Activated T-cell treated with anti-CD3 and anti-CD28 coated beads, Interleukin-2, amount 50 U/mL, for 1 hour (primary cell): Measurements from ENCODE around the gene C10orf90.

Experiments
- DNase-seq: peaks from one replicate; pipeline ENCODE4 v3.0.0-alpha.2; 2020

C10orf90 gene

GRCh38 chr10:126458466-126458865 is 212.0 kb downstream of the C10orf90 start:
- DNase-seq, result no peak

- no peak for DNase-seq
These were observed 213.9 kb downstream of the C10orf90 start for GRCh38 chr10:126456632-126457031.

- DNase-seq, result no peak
These were observed 214.6 kb downstream of the C10orf90 start for GRCh38 chr10:126455766-126456405.

GRCh38 chr10:126455036-126455765 is 215.3 kb downstream of the C10orf90 start:
- no peak for DNase-seq

GRCh38 chr10:126454045-126454751 is 216.3 kb downstream of the C10orf90 start:
- DNase-seq, result no peak

GRCh38 chr10:126452245-126452644 is 218.2 kb downstream of the C10orf90 start:
- DNase-seq, result no peak

- no peak for DNase-seq
These were observed 222.4 kb downstream of the C10orf90 start for GRCh38 chr10:126448091-126448490.

DNA sequence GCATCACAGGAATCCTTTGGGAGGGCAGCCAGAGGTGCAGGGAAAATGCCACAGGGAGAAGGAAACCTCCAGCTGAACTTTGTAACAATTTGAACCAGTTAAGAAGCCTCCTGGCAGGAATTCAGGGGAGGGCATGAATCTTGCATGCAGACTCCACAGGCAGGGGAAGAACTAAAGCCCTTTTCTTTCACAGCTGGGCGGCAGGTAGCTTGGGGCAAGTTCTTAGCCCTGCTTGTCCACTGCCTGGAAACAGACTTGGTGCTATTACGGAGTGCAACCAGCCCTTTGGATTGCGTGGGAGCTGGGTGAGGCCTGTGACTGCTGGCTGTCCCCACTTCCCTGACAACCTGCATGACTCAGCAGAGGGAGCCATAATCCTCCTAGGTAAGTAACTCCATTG is 230.6 kb downstream of the C10orf90 start:
- DNase-seq, result no peak

- DNase-seq, result no peak
These were observed 232.1 kb downstream of the C10orf90 start for GRCh38 chr10:126438407-126438783.

DNA sequence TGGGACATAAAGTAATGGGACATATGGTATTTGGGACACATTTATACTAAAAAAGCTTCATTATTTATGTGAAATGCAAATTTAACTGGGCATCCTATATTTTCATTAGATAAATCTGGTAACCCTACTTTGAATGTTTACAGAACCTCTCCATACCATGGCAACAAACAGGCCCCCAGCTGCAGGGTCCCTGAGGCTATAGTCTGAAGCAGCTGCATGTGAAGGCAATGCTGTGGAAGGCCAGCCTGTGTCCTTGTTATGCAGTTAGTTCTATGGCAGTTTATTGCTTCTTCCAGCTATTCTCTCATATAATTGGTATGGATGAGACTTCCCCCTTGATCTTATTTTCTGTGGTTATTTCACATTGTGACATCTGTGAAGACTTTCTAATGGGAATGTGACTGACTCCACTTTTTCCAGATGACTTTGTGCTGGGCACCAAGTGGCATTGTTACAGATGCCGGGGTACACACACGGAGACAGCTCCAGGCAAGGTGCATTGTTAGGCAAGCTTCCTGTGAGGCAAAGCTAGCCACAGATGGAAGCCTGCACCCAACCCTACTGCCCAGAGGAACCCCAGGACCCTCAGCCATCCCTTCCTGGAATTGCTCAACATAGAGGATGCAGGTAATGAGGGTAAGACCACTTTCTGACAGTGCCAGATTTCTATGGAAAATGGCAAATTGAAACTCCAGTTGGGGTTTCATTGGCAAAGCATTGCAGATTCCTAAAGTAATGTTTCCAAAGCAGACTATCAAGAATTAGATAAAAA is 232.7 kb downstream of the C10orf90 start:
- DNase-seq, result no peak

DNA sequence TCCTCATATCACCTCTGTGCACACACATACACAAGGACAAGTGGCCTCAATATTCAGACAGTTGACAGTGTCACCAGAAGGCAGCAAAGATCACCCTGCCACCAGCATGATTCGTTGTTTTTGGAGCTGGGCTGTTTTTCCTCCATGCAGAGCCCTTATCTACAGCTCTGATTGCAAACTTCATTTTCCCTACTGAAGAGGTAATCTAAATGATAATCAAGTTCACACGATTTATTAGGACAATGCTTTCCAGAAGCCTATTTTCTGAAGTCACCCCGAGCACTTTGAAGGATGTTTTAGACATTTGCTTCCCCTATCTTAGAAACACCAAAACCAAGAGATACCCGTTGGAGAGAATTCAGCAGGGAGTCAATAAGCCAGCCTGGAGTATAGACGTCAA is 236.3 kb downstream of the C10orf90 start:
- no peak for DNase-seq

DNA sequence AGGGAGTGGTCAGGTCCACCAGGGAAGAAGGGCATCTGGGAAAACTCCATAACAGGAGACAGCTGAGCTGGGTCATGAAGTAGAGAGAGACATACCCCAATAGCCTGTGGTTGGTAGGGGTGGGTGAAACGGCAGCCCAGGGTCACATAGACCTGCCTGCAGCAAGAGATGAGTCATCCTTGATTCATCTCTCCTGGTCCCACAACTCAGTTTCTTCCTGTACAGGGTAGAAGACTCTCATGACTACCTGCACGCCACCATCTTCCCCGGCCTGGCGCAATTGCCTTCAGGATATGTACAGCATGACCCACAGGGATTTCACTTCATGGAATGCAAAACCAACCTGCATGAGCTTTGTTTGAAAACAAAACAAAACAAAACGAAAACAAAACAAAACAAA is 237.1 kb downstream of the C10orf90 start:
- DNase-seq, result no peak

DNA sequence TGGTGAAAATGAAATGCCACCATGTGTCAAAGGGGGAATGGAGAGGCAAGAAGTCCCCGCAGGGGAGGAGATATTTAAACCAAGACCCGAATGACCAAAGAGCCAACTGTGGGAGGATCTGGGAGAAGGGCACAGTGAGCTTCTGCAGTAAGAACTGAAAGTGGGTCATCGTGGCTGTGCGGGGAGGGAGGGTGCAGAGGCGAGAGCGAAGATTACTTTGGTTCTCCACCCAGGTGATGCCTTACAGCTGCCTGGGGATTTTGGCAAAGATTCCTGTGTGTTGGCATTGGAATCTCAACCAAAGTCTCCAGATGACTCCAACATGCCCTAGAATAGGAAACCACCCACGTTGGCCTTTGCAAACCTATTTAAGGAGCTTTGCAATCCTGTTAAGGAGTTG is 238.0 kb downstream of the C10orf90 start:
- DNase-seq, result no peak

DNA sequence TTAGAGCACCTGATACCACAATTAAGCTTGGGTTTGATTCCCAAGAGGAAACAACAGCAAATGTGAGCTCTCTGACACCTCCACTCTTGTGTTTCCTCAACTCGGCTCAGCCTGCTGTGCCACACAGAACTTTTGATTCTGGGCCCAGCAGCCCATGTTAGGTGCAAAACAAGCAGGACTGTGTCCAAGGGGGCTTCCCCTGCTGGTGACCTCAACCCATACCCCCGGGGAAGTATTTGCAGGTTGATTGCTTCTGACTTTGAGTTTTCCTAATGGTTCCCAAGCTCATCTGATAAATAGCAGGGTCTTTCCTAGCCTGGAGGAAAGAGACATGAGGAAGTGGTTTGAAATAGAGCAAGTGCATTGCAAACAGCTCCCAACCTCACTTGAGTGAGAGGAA is 238.7 kb downstream of the C10orf90 start:
- DNase-seq, result no peak

DNA sequence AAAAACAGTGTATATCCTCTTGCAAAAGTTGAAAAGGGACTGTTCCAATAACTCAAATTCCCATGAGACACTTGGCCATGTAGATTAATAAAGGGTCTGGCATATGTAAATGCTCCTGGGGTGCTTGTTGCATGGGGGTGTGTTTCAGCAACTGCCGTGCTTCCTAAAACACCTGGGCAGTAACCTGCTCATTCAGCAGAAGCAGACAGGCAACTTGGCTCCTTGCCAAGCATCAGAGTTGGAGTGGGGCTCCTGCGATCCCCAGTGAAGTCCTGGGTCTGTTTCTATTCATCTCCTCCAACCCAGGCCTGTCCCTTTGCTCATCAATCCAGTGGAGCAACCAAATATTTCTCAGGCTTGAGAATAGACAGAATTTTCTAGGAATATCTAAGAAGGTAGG is 240.0 kb downstream of the C10orf90 start:
- DNase-seq, result no peak

DNA sequence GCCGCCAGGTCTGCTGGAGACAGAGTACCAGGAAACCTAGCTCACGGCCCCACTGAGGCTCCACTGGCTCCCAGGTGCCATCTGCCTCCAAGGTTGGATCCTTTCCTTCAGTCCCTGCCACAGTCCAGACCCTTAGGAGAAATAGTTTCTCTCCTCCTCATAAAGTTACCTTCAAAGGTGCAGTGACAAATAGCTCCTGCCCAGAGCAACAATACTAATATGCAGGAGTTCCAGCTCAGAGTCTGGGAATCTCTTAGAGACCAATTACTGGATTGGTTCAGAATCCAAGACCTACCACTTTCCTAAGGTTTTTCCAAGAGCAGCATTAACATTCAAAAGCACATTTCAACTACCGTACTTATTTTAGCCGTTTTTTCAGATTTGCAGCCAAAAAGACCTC is 241.2 kb downstream of the C10orf90 start:
- DNase-seq, result no peak

GRCh38 chr10:126425489-126426065 is 244.9 kb downstream of the C10orf90 start:
- no peak for DNase-seq

DNA sequence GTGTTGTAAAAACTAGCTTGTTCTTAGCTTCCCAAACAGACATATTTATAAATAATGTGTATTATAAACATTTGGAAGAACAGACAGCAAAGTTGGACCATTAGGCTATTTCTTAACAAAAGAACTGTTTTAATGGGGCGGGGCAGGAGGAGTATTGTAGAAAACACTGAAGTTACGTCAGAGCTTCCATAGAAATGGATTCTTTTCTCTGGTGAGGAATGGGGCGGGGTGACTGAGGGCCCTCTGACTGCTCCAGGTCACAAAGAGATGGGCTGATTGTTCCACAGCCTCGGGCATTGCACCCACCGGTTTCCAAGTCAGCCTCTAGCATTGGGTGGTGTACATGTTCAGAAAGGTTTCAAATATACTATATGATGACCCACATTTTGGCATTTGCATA is 245.5 kb downstream of the C10orf90 start:
- no peak for DNase-seq

GRCh38 chr10:126423732-126424491 is 246.6 kb downstream of the C10orf90 start:
- DNase-seq, result no peak

DNA sequence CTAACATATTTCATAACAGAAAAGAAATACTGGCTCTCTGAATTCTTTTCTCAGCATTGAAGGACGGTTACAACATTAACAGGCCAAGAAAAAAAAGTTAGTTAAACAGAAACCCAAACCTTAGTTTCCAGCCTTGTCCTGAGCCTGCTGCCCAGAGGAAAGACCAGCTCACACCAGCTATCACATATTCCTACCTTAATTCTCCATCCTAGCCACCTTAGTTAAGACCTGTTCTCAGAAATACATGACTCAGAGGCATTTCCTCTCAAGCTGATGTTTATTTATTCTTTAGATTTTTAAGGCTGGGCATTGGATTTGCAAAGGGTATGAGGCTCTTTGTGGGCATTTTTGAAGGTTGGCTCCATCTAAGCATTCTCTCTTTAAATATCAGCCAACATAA is 247.9 kb downstream of the C10orf90 start:
- DNase-seq, result no peak

DNA sequence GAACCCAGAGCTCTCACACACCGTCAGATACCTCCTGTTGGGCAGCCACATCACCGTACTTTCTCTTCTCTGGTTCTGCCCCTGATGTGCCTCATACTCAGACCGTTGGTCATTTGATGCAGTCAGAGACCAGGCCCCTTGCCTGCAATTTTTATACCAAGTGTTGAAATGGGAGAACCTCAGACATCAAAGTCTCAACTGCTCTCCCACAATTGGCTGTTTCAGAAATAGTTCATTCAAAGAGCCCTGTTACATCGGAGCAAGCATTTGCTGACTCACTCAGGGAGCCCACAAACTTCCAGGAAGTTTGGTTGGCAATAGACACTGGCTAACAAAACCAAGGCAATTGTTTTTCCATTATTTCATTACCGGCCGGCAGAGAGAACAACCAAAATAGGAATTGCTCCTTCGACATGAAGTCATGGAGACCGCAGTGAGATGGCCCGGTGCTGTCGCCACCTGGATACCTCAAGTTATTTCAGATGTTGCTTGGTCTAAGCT is 248.7 kb downstream of the C10orf90 start:
- DNase-seq, result no peak
